ENCODE data around the gene SNAP25. TPM values are rescaled to one million over a fixed set of nuclear protein-coding genes. Genes with fewer than 3 reads are reported as not detected.
A peak's percentile ranks its signal among the peaks of the same experiment; 100 is the strongest.

Gene SNAP25
- total RNA-seq, 2 experiments from 2014 or later = not detected

DNA sequence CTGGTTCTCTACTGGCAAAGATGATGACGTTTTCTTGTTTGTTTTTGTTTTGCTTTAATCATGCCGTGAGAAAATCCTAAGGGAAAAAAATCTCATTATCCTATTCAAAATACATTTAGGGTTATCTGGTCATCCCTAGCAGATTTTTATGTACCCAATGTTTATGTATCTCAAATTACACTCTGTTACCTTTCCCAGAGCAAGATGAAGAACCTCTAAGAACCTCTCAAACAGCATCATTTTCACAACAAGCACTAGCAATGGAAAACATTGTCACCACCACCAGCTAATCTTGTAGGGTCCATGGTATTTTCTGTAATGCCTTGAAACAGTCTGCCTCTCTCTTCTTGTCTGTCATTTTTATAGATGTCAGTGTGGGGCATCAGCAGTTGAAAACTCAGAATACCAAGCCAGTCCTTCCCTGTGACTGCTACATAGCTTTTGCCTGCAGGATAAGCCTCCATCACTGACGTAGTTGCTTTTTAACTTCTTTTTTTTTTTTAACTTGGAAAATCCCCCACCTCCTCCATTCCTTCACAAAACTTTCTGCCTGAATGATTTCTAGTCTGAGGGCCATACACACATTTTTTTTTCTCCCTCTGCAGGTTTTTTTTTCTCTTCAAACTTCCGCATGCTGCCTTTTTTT is 2.4 kb upstream of the SNAP25 start:
- intact Hi-C loops (cut with micrococcal nuclease) = no loop called here

DNA sequence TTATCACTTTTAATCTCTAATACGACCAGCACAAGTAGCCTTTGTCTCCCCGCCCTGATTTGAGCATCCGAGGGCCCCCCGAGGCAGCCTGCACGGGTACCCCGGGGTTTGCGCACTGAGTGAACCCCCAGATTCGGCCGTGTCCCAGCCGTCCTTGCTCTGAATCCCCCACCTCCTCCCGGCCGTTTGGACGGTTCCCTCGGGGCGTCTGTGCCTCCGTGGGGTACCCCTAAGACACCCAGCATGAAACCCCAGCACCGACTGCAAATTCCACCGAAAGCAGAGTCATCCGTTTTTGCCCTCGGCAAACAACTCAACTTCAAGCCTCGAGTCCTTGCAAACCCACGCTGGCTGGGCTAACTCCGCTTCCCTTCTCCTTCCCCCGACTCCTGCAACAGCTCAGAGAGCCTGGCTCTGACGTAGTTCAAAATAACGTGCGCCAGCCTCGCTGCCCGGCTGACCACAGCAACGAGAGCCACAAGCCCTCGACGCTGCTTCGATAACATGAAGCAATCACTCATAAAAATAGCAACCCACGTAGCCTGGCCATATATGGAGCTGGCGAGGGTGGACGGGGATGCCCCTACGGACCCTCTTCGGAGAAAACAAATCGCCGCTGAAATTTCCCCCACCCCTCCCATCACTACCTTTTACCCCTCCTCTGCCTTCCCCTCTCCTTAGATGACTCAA is 764 bp upstream of the SNAP25 start:
- Mint-ChIP-seq H3K4me3 (peak overlapping the region; percentile 37), H3K36me3 (ENCODE audit: low read depth) (peaks cover 7% of the 10 kb centered on the region), H3K9me3 (peaks cover 10% of the 10 kb centered on the region), H3K27me3 (peaks cover 37% of the 10 kb centered on the region), H3K4me1 (ENCODE audit: low read depth) (peaks cover 13% of the 10 kb centered on the region), H3K27ac (peak overlapping the region; percentile 74)
- intact Hi-C loops (cut with micrococcal nuclease) = no loop called here
- POLR2A ChIA-PET = no interaction called here
- CTCF ChIA-PET = no interaction called here
- TF ChIP-seq, protein P1, sequence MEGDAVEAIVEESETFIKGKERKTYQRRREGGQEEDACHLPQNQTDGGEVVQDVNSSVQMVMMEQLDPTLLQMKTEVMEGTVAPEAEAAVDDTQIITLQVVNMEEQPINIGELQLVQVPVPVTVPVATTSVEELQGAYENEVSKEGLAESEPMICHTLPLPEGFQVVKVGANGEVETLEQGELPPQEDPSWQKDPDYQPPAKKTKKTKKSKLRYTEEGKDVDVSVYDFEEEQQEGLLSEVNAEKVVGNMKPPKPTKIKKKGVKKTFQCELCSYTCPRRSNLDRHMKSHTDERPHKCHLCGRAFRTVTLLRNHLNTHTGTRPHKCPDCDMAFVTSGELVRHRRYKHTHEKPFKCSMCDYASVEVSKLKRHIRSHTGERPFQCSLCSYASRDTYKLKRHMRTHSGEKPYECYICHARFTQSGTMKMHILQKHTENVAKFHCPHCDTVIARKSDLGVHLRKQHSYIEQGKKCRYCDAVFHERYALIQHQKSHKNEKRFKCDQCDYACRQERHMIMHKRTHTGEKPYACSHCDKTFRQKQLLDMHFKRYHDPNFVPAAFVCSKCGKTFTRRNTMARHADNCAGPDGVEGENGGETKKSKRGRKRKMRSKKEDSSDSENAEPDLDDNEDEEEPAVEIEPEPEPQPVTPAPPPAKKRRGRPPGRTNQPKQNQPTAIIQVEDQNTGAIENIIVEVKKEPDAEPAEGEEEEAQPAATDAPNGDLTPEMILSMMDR (IDR thresholded peaks at IDR 0.05) = no peak
- DNase-seq = peak; percentile 60
- ATAC-seq = peak; percentile 71

More for the DNA sequence above, 2.4 kb upstream of the SNAP25 start:
- Mint-ChIP-seq H3K27me3 (peaks cover 29% of the 10 kb centered on the region), H3K4me3 (no peak overlapping the region), H3K36me3 (ENCODE audit: low read depth) (peaks cover 7% of the 10 kb centered on the region), H3K4me1 (ENCODE audit: low read depth) (peaks cover 13% of the 10 kb centered on the region), H3K27ac (no peak overlapping the region), H3K9me3 (peaks cover 10% of the 10 kb centered on the region)
- POLR2A ChIA-PET = no interaction called here
- TF ChIP-seq, protein P1 (IDR thresholded peaks at IDR 0.05) = no peak
- DNase-seq = no peak
- CTCF ChIA-PET = no interaction called here
- no peak for ATAC-seq

DNA sequence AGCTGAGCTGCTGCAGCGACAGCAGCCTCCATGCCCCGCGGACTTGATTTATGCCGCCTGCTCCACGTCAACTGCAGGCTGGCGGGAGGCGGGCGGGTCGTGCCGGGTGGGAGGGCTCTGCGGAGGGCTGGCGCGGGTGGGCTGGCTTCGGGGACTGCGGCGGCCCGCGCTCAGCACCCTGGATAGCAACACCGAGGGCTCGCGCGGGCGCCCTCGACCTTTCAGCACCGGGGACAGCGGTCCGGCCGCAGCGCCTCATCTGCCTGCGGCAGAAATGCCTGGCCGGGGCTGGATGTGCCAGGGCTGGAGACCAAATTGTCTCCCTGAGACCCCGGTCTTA is 792 bp downstream of the SNAP25 start:
- CTCF ChIA-PET = no interaction called here
- DNase-seq (peak; percentile 69), ATAC-seq (peak; percentile 68)
- peaks cover 7% of the 10 kb centered on the region for H3K36me3 Mint-ChIP-seq (ENCODE audit: low read depth)
- H3K27me3 Mint-ChIP-seq = peaks cover 32% of the 10 kb centered on the region
- intact Hi-C loops (cut with micrococcal nuclease) = no loop called here
- no peak overlapping the region for H3K27ac Mint-ChIP-seq
- H3K4me1 Mint-ChIP-seq (ENCODE audit: low read depth) = peaks cover 13% of the 10 kb centered on the region
- POLR2A ChIA-PET = interaction anchor here (0.7 kb wide), 1 partner anchor 25 kb away, joined by 4 read pairs; no protein-coding TSS in a partner anchor
- TF ChIP-seq, protein P1 (IDR thresholded peaks at IDR 0.05) = no peak
- H3K4me3 Mint-ChIP-seq = no peak overlapping the region
- peaks cover 10% of the 10 kb centered on the region for H3K9me3 Mint-ChIP-seq

DNA sequence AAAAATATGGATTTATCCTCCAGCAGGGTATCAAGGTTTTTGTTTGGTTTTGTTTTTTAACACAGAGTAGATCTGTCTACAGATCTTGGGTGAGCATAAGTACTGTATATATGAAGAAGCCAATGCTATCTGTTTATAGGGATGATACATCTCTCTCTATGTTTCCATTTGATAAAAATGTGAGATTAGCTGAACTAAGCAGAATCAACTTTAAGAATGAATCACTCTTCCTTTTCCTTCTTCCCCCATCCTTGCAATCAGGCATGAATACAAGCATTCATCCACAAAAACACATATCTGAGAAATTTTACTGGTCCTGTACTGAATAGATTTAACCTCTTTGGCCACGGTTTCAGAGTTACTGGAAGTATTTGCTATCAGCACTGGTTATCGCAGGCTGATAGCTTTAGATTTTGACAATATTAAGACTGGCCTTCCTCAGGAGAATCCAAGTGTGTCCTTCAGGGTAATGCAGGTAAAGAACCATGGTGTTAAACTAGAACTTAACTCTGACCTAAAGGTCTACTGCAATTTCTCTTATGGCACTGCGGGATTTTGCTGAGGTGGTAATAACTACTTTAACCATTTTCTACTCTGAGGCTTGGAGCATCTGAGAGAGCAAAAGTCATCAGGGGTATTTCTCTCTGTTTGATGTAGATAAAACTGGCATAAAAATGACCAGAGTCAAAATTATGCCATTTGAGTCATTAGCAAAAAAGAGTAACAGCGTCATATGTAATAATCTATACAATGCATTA is 1.5 kb downstream of the SNAP25 start:
- ChIA-PET POLR2A (no interaction called here), CTCF (no interaction called here)
- ATAC-seq = no peak
- peaks cover 13% of the 10 kb centered on the region for H3K4me1 Mint-ChIP-seq (ENCODE audit: low read depth)
- TF ChIP-seq, protein P1 (IDR thresholded peaks at IDR 0.05) = no peak
- peaks cover 10% of the 10 kb centered on the region for H3K9me3 Mint-ChIP-seq
- peaks cover 7% of the 10 kb centered on the region for H3K36me3 Mint-ChIP-seq (ENCODE audit: low read depth)
- intact Hi-C loops (cut with micrococcal nuclease) = no loop called here
- H3K4me3 Mint-ChIP-seq = no peak overlapping the region
- H3K27me3 Mint-ChIP-seq = peaks cover 36% of the 10 kb centered on the region
- H3K27ac Mint-ChIP-seq = no peak overlapping the region
- no peak for DNase-seq

DNA sequence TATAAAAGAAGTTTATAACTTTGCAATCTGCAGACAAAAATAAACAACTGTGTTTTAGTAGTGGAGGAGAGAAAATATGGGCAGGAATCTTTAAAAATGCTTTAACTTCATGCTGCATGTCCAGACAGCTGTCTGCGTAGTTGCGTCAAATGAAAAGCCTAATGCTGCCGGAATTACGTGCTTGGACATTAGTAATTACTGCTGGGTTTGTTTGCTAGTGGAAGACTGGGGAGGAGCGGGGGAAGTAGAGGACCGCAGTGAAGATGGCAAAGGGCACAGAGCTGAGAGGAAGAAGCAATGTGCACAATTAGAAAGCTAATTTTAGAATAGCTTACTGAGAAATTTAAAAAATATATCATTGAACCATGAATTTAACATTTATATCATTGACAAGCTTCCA is 2.4 kb downstream of the SNAP25 start:
- Mint-ChIP-seq H3K36me3 (ENCODE audit: low read depth) (peaks cover 7% of the 10 kb centered on the region), H3K9me3 (peaks cover 10% of the 10 kb centered on the region), H3K27ac (no peak overlapping the region), H3K27me3 (peaks cover 34% of the 10 kb centered on the region), H3K4me1 (ENCODE audit: low read depth) (peaks cover 13% of the 10 kb centered on the region), H3K4me3 (no peak overlapping the region)
- TF ChIP-seq, protein P1 (IDR thresholded peaks at IDR 0.05) = no peak
- DNase-seq (no peak), ATAC-seq (no peak)
- intact Hi-C loops (cut with micrococcal nuclease) = no loop called here
- ChIA-PET POLR2A (interaction anchor here (0.6 kb wide), 1 partner anchor 1051 kb away, joined by 4 read pairs; no protein-coding TSS in a partner anchor), CTCF (no interaction called here)
